ENCODE results near the gene POLR3E.

- TF ChIP-seq CTCF (IDR thresholded peaks at IDR 0.05; ENCODE audit: poor library complexity) (no peak), EZH2 (IDR thresholded peaks at IDR 0.05; ENCODE audit: borderline replicate concordance) (no peak)
Observed at GRCh38 chr16:22358000-22358399, 60.8 kb downstream of the POLR3E start.
